Spleen (tissue), 7 donors: ENCODE results near the gene GRM3.

Experiments
- CTCF ChIP-seq, 11 experiments: fragments of 200-600 bp in 7 of 11; fragments of 450-650 bp in 4 of 11; sonication (generic) in 4 of 11; IDR thresholded peaks in 8 of 11; conservative IDR thresholded peaks in 3 of 11; 1 replicate in 7 of 11; 2 replicates in 4 of 11; pipeline versions ENCODE4 v1.4.0 to v1.8.0; 2016 to 2021; ENCODE audit warnings: antibody characterized with exemption in 11 of 11, inconsistent platforms in 4 of 11, mild to moderate bottlenecking in 1 of 11
- POLR2AphosphoS5 ChIP-seq, 3 donors: sonication (generic); formaldehyde crosslinking; IDR thresholded peaks; one replicate each; pipeline ENCODE4 v1.5.1; 2017; ENCODE audit warnings: antibody characterized with exemption in 3 of 3
- donor health status: DM: no; HTN: no; CAD: no; lungs with moderate emphysema.
- donor health status: DM: no; HTN: no; CAD: no.
- donor health status: DM: no; HTN: no; CAD: no.

- TF ChIP-seq POLR2AphosphoS5 (IDR thresholded peaks at IDR 0.05), result no peak
- no peak for TF ChIP-seq CTCF (IDR thresholded peaks at IDR 0.05 in 8 of 11, conservative IDR thresholded peaks at IDR 0.05 in 3 of 11)
These were observed 146.7 kb downstream of the GRM3 start for GRCh38 chr7:86790383-86790782.
